AG10803 (cell line): ENCODE data around the gene RCOR3.

Experiments used
- DNase-seq: peaks from one replicate; pipeline ENCODE4 v3.0.0; 2010; ENCODE audit warnings: low read depth
- H3K4me3 ChIP-seq: 2 replicates; pipeline ENCODE4 v1.5.1; 2011; ENCODE audit warnings: mild to moderate bottlenecking, low read length, control low read depth
- TF ChIP-seq, protein P1 (sequence below): conservative IDR thresholded peaks from 2 replicates; pipeline ENCODE4 v1.5.1; 2011; ENCODE audit warnings: mild to moderate bottlenecking, low read length, control low read depth, inconsistent platforms

RCOR3 gene

GRCh38 chr1:211323156-211324063, 64.2 kb downstream of the RCOR3 start:
- TF ChIP-seq, protein P1, sequence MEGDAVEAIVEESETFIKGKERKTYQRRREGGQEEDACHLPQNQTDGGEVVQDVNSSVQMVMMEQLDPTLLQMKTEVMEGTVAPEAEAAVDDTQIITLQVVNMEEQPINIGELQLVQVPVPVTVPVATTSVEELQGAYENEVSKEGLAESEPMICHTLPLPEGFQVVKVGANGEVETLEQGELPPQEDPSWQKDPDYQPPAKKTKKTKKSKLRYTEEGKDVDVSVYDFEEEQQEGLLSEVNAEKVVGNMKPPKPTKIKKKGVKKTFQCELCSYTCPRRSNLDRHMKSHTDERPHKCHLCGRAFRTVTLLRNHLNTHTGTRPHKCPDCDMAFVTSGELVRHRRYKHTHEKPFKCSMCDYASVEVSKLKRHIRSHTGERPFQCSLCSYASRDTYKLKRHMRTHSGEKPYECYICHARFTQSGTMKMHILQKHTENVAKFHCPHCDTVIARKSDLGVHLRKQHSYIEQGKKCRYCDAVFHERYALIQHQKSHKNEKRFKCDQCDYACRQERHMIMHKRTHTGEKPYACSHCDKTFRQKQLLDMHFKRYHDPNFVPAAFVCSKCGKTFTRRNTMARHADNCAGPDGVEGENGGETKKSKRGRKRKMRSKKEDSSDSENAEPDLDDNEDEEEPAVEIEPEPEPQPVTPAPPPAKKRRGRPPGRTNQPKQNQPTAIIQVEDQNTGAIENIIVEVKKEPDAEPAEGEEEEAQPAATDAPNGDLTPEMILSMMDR: peak; percentile 90
- no peak overlapping the region for H3K4me3 ChIP-seq
- peak; percentile 61 for DNase-seq

- TF ChIP-seq, protein P1: no peak
- DNase-seq: no peak
- H3K4me3 ChIP-seq: no peak overlapping the region
These were observed 66.0 kb downstream of the RCOR3 start for GRCh38 chr1:211324992-211325775.

DNA sequence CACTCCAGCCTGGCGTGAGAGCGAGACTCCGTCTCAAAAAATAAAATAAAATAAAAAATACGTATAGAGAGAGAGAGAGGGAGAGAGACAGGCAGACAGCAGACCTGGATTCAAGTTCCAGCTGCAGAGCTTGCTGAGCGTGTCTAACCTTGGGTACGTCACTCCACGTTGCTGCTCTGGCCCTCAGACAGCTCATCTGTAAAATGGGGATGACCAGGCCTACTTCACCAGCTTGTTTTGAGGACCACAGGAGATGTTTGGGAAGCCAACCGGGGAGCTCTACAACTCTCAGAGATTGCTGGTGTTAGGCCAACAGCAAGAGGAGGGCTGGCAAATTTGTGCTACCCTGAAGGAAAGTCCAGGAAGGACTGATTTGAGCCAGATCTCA, 67.0 kb downstream of the RCOR3 start:
- DNase-seq: no peak
- H3K4me3 ChIP-seq: peak overlapping the region; percentile 77
- TF ChIP-seq, protein P1: 0 out of 2 replicates have a peak, but pooled peaks have one; percentile 8

DNA sequence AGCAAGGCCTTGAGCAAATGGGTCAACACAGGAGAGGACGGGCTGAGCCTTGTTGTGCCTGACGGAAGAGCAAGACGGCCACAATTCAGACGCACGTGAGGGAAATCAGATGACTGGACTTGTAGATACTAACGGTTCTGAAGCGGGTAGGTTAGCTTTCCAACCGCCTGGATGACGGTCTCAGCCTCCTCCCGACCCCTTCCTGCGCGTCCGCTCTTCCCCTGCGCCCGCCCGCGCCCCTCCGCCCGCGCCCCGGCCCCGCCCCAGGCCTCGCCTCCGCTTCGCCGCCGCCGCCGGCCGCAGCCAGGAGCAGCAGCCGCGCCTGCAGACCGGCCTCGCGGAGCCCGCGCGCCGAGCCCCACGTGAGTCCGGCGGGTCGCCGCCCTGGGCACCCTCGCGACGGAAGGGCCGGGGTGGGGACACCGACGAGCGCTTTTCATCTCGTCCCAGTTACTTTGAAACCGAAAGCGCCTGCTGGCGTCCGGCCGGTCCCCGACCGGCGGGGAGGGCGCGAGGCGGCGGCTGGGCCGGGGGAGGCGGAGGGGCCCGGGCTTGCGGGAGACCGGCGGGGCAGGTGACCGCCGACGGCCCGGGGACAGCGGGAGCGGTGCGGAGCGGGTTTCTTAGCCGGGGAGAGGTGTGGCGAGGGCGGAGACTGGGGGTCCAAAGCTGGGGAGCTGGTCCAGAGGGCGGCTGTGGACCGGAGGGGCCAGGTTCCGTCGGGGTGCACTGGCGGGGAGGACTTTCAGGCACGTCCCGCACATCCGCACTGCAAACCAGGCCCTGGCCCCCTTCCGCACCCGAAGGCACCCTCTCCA, 67.6 kb downstream of the RCOR3 start, which contains the start of gene TRAF5:
TRAF5 (plus strand) TSS at position 306 of the 818 bp plus-strand sequence. CDS start 26,407 bp downstream, outside the sequence.
- TF ChIP-seq, protein P1: no peak
- DNase-seq: peak; percentile 60
- peak within 1 kb of the TSS; percentile 77 for H3K4me3 ChIP-seq

- DNase-seq: peak; percentile 66
These were observed 68.3 kb downstream of the RCOR3 start for GRCh38 chr1:211327346-211327921.

More at GRCh38 chr1:211327346-211327921, 68.3 kb downstream of the RCOR3 start:
- peak overlapping the region; percentile 77 for H3K4me3 ChIP-seq
- TF ChIP-seq, protein P1: no peak
